ENCODE data around the gene SIL1.
A peak's percentile ranks its signal among the peaks of the same experiment; 100 is the strongest.

SIL1 gene

DNA sequence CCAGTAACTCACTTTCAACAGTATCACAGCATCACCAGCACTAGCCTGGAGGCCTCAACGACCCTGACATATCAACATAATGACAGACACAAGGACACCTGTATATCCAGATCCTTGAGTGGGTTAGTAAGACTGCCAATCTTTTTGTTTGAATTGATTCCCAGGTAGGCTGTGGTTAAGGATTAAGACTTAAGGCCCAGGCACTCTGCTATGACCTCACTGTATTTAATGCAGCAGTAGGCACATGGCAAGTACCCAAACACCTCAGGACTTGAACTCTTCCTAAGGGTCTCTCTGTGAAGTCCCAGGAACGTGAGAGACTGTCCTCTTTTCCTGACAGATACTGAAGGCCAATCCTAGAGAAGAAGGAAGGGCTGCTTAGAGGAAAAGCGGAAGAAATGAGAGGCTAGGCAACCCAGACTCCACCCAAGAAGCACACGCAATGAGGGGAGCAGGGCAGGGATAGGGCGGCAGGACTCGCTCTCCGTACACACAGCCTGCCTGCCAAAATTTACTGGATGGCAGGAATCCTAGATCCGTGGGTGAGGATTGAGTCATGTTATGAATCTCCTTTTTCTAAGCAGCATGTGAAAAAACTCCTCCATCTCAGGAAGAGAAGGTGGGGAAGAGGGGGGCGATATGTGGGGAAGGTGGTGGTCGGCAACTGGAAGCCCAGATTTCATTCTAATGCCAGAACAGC is 93.4 kb downstream of the SIL1 start:
- DNase-seq = no peak

DNA sequence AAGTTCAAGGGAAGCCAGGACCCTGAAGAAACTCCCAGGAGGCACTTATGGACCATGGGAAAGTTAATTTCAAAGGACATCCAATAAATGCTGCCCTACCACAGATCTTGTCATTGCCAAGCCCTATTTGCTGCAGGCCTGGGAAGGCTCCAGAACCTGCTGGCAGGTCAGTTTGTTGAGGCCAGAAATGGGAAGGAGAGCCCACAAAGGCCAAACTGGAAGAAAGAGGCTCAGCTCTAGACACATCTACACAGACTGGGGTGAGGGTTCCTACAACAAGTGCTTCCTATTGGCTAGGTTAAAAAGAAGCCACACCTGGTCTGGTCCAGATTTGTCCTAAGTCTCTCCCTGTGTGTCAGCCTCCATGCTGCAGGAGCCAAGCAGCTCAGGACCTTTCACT is 94.4 kb downstream of the SIL1 start:
- DNase-seq = no peak
- Mint-ChIP-seq H3K9me3 (no peaks in the 10 kb centered on the region), H3K4me3 (no peak overlapping the region), H3K36me3 (ENCODE audit: low read depth) (peaks cover 4% of the 10 kb centered on the region), H3K4me1 (no peaks in the 10 kb centered on the region), H3K27ac (no peak overlapping the region), H3K27me3 (no peaks in the 10 kb centered on the region)
- no peak for ATAC-seq

More for the DNA sequence above, 93.4 kb downstream of the SIL1 start:
- Mint-ChIP-seq H3K4me3 (no peak overlapping the region), H3K27ac (no peak overlapping the region), H3K9me3 (no peaks in the 10 kb centered on the region), H3K4me1 (no peaks in the 10 kb centered on the region), H3K27me3 (no peaks in the 10 kb centered on the region), H3K36me3 (ENCODE audit: low read depth) (peaks cover 4% of the 10 kb centered on the region)
- ATAC-seq = no peak

- Mint-ChIP-seq H3K9me3 (no peaks in the 10 kb centered on the region), H3K4me1 (no peaks in the 10 kb centered on the region), H3K27ac (no peak overlapping the region), H3K36me3 (ENCODE audit: low read depth) (peaks cover 7% of the 10 kb centered on the region), H3K4me3 (no peak overlapping the region), H3K27me3 (no peaks in the 10 kb centered on the region)
- DNase-seq (no peak), ATAC-seq (peak; percentile 76)
Measured at GRCh38 chr5:139100825-139101224, 97.3 kb downstream of the SIL1 start.

- Mint-ChIP-seq H3K27ac (peak overlapping the region; percentile 52), H3K4me1 (peaks cover 29% of the 10 kb centered on the region), H3K27me3 (no peaks in the 10 kb centered on the region), H3K4me3 (no peak overlapping the region), H3K36me3 (ENCODE audit: low read depth) (peaks cover 7% of the 10 kb centered on the region), H3K9me3 (no peaks in the 10 kb centered on the region)
- DNase-seq (no peak), ATAC-seq (peak; percentile 72)
Measured at GRCh38 chr5:139094154-139095131, 103.7 kb downstream of the SIL1 start.

DNA sequence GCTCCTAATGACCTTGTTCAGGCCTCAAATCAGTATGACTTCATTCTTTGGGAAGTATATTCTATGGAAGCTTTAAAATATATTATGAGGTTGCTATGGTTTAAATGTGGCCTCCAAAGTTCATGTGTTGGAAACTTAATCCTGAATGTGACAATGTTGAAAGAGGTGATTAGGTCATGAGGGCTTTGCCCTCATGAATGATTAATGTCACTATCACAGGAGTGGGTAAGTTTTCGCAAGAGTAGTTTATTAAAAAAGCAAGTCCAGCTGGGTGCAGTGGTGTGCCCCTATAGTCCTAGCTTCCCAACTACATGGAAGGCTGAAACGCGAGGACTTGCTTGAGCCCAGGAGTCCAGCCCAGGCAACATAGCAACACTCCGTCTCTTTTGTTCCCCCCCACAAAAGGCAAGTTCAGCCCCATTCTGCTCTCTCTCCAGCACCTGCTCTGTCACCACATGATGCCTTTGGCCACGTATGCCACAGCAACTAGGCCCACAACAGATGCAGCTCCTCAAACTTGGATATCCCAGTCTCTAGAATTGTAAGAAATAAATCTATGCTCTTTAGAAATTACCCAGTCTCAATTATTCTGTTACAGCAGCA is 105.3 kb downstream of the SIL1 start:
- H3K36me3 Mint-ChIP-seq (ENCODE audit: low read depth) = peaks cover 12% of the 10 kb centered on the region
- peaks cover 38% of the 10 kb centered on the region for H3K4me1 Mint-ChIP-seq
- ATAC-seq = peak; percentile 5
- no peaks in the 10 kb centered on the region for H3K27me3 Mint-ChIP-seq
- no peaks in the 10 kb centered on the region for H3K9me3 Mint-ChIP-seq
- H3K4me3 Mint-ChIP-seq = no peak overlapping the region
- no peak overlapping the region for H3K27ac Mint-ChIP-seq
- no peak for DNase-seq

DNA sequence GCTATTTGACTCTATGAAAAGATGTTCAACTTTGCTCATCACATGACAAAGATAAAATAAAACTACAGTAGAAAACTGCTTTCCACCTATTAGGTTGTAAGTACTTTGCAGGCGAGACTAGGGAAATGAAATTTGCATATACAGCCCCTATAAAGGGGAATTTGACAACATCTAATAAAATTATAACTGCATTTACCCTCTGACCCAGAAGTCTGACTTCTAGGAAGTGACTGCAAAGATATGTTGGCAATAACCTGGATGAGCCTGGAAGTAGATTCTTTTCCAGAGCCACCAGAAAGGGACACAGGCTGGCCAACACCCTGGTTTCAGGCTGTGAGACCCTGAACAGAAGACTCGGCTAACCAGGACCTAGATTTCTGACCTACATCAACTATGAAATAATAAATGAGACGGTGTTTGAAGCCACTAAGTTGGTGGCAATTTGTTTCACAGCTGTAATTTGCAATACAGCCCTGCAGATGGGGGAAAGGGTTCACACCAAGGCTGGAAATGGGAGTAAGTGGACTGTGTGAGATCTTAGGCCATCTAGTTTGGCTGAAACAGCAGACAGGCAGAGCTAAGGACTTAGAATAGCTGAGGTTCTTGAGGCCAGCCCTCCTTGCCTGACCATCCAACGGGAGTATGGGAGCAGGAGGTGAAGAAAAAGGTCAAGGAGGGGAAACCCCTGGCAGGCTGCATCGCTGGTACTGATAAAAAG is 106.6 kb downstream of the SIL1 start:
- Mint-ChIP-seq H3K4me1 (peaks cover 38% of the 10 kb centered on the region), H3K9me3 (no peaks in the 10 kb centered on the region), H3K36me3 (ENCODE audit: low read depth) (peaks cover 15% of the 10 kb centered on the region), H3K27ac (no peak overlapping the region), H3K4me3 (no peak overlapping the region), H3K27me3 (no peaks in the 10 kb centered on the region)
- no peak for ATAC-seq
- no peak for DNase-seq

GRCh38 chr5:139090581-139090980 is 107.6 kb downstream of the SIL1 start:
- no peak overlapping the region for H3K4me3 Mint-ChIP-seq
- peaks cover 38% of the 10 kb centered on the region for H3K4me1 Mint-ChIP-seq
- DNase-seq (no peak), ATAC-seq (no peak)
- no peak overlapping the region for H3K27ac Mint-ChIP-seq
- H3K27me3 Mint-ChIP-seq = no peaks in the 10 kb centered on the region
- H3K36me3 Mint-ChIP-seq (ENCODE audit: low read depth) = peaks cover 16% of the 10 kb centered on the region
- peaks cover 1% of the 10 kb centered on the region for H3K9me3 Mint-ChIP-seq

- Mint-ChIP-seq H3K27me3 (no peaks in the 10 kb centered on the region), H3K4me1 (peaks cover 18% of the 10 kb centered on the region), H3K36me3 (ENCODE audit: low read depth) (peaks cover 24% of the 10 kb centered on the region), H3K27ac (no peak overlapping the region), H3K9me3 (peaks cover 9% of the 10 kb centered on the region), H3K4me3 (no peak overlapping the region)
- no peak for DNase-seq
- ATAC-seq = no peak
Measured at GRCh38 chr5:139088024-139088423, 110.1 kb downstream of the SIL1 start.

DNA sequence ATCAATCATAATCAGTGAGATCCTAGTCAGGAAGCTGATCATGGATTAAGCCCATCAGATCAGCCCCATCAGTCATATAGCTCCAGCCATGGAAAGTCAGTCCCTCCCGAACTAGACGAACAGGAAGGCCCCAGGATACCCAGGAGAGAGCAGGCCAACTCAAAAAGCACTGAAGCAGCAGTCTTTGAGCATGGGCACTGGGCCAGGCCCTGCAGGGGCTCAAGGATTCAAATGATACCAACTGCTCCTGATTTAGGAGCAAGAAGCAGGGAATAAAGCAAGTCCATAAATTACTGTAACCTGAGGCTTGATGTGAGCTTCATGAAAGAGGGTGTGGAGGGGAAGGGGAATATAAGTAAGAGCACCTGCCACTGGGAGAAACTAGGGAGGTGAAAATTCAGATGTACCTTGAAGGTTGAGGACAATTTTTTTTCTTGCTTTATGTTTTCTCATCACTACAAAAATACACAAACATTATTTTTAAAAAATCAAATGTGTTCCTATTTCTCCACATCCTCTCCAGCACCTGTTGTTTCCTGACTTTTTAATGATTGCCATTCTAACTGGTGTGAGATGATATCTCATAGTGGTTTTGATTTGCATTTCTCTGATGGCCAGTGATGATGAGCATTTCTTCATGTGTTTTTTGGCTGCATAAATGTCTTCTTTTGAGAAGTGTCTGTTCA is 115.2 kb downstream of the SIL1 start:
- ATAC-seq (no peak), DNase-seq (no peak)
- Mint-ChIP-seq H3K4me3 (no peak overlapping the region), H3K36me3 (ENCODE audit: low read depth) (peaks cover 21% of the 10 kb centered on the region), H3K27me3 (no peaks in the 10 kb centered on the region), H3K27ac (no peak overlapping the region), H3K4me1 (peaks cover 6% of the 10 kb centered on the region), H3K9me3 (peaks cover 9% of the 10 kb centered on the region)

- H3K4me1 Mint-ChIP-seq = peaks cover 5% of the 10 kb centered on the region
Measured at GRCh38 chr5:139079991-139080610, 118.1 kb downstream of the SIL1 start.

DNA sequence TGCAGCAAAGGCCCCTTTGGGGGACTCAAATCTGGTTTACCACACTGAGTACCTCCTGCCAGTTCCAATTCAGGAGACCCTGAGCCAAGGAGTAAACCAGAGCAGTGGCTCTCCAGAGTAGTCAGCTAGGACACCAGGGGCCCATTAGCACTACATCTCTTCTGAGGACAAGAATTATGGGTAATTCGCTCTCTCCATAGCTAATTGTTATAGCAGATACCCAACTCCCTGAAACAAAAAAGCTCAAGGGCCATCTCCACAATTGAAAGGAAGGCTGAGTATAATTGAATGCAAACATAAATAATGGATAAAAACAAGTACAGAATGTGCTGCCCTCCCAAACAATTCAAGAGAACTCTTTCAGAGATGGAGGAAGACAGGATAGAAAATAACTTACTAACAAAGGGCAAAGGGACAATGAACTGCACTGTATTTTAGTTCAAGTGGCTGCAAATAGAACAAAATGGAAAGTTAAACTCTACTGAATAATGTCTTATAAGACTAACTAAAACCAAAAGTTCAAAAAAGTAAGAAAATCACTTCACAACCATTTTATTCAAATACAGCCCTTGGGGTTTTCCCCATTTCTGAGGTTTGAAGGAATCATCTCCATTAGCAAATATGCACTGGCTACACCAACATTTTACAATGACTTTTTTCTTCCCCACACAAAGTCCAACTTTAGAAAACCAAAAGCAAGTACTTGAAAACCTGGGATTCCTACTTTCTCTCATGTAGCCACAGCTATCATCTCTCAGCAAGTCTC is 118.8 kb downstream of the SIL1 start:
- DNase-seq (no peak), ATAC-seq (no peak)
- Mint-ChIP-seq H3K27ac (no peak overlapping the region), H3K36me3 (ENCODE audit: low read depth) (peaks cover 7% of the 10 kb centered on the region), H3K9me3 (no peaks in the 10 kb centered on the region), H3K27me3 (no peaks in the 10 kb centered on the region), H3K4me3 (no peak overlapping the region), H3K4me1 (peaks cover 5% of the 10 kb centered on the region)

More at GRCh38 chr5:139079991-139080610, 118.1 kb downstream of the SIL1 start:
- DNase-seq (no peak), ATAC-seq (no peak)
- Mint-ChIP-seq H3K36me3 (ENCODE audit: low read depth) (peaks cover 9% of the 10 kb centered on the region), H3K4me3 (no peak overlapping the region), H3K9me3 (peaks cover 3% of the 10 kb centered on the region), H3K27me3 (no peaks in the 10 kb centered on the region), H3K27ac (no peak overlapping the region)

DNA sequence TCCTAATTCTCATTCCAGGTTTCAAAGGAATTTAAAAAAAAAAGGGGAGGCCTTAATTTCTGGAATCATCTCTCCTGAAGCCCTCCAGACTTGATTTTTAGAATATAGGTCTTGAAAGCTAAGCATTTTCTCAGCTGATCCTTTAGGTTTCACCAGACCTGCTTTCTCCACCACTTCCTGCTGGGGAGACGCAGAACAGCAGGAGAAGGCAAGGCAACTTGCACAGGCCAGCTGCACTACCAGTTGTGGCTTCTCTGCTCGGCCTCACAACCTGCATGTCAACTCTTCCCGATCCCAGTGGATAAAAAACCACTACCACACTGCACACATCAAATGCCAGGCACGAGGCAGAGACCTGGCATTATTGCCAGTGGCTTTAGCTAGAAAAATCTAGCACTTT is 119.8 kb downstream of the SIL1 start:
- no peaks in the 10 kb centered on the region for H3K27me3 Mint-ChIP-seq
- H3K4me3 Mint-ChIP-seq = no peak overlapping the region
- H3K27ac Mint-ChIP-seq = no peak overlapping the region
- no peaks in the 10 kb centered on the region for H3K9me3 Mint-ChIP-seq
- ATAC-seq = no peak
- peaks cover 5% of the 10 kb centered on the region for H3K36me3 Mint-ChIP-seq (ENCODE audit: low read depth)
- no peak for DNase-seq
- H3K4me1 Mint-ChIP-seq = peaks cover 5% of the 10 kb centered on the region

DNA sequence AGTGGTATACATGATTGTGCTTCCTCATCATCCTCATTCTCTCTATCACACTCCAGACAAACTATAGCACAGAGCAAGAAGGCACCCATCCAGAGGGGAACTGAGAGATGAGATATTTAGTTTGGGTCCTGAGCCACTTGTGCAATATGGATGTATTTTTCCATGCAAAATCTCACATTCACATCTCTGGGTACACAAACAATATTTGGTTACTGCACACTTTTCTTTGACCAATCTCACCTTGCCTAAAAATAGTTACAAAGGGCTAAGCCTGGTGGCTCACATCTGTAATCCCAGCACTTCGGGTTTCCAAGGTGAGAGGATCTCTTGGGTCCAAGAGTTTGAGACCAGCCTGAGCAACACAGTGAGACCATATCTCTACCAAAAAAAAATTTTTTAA is 120.3 kb downstream of the SIL1 start:
- H3K27ac Mint-ChIP-seq = no peak overlapping the region
- no peak overlapping the region for H3K4me3 Mint-ChIP-seq
- H3K9me3 Mint-ChIP-seq = no peaks in the 10 kb centered on the region
- H3K4me1 Mint-ChIP-seq = peaks cover 5% of the 10 kb centered on the region
- ATAC-seq (no peak), DNase-seq (no peak)
- peaks cover 4% of the 10 kb centered on the region for H3K36me3 Mint-ChIP-seq (ENCODE audit: low read depth)
- no peaks in the 10 kb centered on the region for H3K27me3 Mint-ChIP-seq

All from activated naive CD8-positive, alpha-beta T cell treated with anti-CD3 and anti-CD28 coated beads, Interleukin-2, amount 50 U/mL, for 24 hours (primary cell).